GM20431 (cell line): ENCODE measurements around the gene CAMSAP3.

ENCODE experiments used
- in situ Hi-C: fragments of 300-500 bp; cut with MseI, MboI; formaldehyde crosslinking; loops from one replicate; pipeline ENCODE4 v1.15.0; 2020; ENCODE audit warnings: low sequenced_read_pairs; ENCODE audit not compliant: unreplicated experiment

Gene CAMSAP3

GRCh38 chr19:7625763-7626372 is 30.2 kb downstream of the CAMSAP3 start:
- in situ Hi-C loops, result no loop called here

- in situ Hi-C loops, result no loop called here
Measured at GRCh38 chr19:7627166-7627565, 31.5 kb downstream of the CAMSAP3 start.

GRCh38 chr19:7628589-7629311 is 33.1 kb downstream of the CAMSAP3 start:
- in situ Hi-C loops, result no loop called here

- in situ Hi-C loops, result no loop called here
Measured at GRCh38 chr19:7629347-7630054, 33.8 kb downstream of the CAMSAP3 start, which contains the start of the genes PET100 and XAB2. Gene PET100, plus strand, starts transcription at chr19:7629793. Its CDS starts 41 bp downstream, at chr19:7629834. Gene XAB2, minus strand, starts transcription at chr19:7629545. Its CDS starts 18 bp downstream, at chr19:7629527.

- in situ Hi-C loops, result no loop called here
Measured at GRCh38 chr19:7631577-7631976, 35.9 kb downstream of the CAMSAP3 start.

GRCh38 chr19:7632340-7633203 is 36.9 kb downstream of the CAMSAP3 start:
- in situ Hi-C loops, result no loop called here

GRCh38 chr19:7633698-7634097 is 38.0 kb downstream of the CAMSAP3 start, which contains the start of gene PCP2:
Gene PCP2, minus strand, starts transcription at chr19:7633719. Its CDS starts 262 bp downstream, at chr19:7633457.
- in situ Hi-C loops, result no loop called here

GRCh38 chr19:7635670-7636069 is 40.0 kb downstream of the CAMSAP3 start:
- in situ Hi-C loops, result no loop called here

GRCh38 chr19:7636317-7636690 is 40.6 kb downstream of the CAMSAP3 start:
- in situ Hi-C loops, result no loop called here

GRCh38 chr19:7636691-7637373 is 41.2 kb downstream of the CAMSAP3 start, which contains the start of gene STXBP2:
Gene STXBP2, plus strand, starts transcription at chr19:7637110. Its CDS starts 40 bp downstream, at chr19:7637150.
- in situ Hi-C loops, result no loop called here

GRCh38 chr19:7637374-7638256 is 42.0 kb downstream of the CAMSAP3 start:
- in situ Hi-C loops, result no loop called here

GRCh38 chr19:7638802-7639465 is 43.3 kb downstream of the CAMSAP3 start:
- in situ Hi-C loops, result no loop called here

- in situ Hi-C loops, result no loop called here
Measured at GRCh38 chr19:7639863-7640348, 44.2 kb downstream of the CAMSAP3 start.

GRCh38 chr19:7640803-7641202 is 45.1 kb downstream of the CAMSAP3 start:
- in situ Hi-C loops, result no loop called here

GRCh38 chr19:7641290-7642276 is 45.9 kb downstream of the CAMSAP3 start:
- in situ Hi-C loops, result no loop called here

GRCh38 chr19:7642295-7643030 is 46.8 kb downstream of the CAMSAP3 start:
- in situ Hi-C loops, result no loop called here
